ENCODE data around the gene CDK5RAP3.

DNA sequence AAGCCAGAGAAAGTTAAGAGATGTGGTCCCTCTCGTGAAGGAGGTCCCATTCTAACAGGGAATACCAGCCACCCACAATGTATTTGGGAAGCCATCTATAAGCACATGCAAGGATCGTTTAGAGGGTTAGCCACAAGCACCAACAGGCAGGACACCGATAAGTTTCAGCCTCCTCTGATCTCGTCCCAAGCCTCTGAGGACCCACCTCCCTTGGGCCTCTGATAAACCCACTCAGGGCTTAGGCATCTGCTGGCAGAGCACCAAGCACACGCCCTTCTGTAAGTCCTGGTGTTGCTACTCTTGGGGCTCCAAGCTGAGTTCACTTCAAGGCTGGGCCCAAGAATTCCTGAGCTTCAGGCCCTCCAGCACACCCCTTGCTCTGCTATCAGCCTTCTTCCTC, 35.0 kb upstream of the CDK5RAP3 start:
- TF ChIP-seq, protein P1, sequence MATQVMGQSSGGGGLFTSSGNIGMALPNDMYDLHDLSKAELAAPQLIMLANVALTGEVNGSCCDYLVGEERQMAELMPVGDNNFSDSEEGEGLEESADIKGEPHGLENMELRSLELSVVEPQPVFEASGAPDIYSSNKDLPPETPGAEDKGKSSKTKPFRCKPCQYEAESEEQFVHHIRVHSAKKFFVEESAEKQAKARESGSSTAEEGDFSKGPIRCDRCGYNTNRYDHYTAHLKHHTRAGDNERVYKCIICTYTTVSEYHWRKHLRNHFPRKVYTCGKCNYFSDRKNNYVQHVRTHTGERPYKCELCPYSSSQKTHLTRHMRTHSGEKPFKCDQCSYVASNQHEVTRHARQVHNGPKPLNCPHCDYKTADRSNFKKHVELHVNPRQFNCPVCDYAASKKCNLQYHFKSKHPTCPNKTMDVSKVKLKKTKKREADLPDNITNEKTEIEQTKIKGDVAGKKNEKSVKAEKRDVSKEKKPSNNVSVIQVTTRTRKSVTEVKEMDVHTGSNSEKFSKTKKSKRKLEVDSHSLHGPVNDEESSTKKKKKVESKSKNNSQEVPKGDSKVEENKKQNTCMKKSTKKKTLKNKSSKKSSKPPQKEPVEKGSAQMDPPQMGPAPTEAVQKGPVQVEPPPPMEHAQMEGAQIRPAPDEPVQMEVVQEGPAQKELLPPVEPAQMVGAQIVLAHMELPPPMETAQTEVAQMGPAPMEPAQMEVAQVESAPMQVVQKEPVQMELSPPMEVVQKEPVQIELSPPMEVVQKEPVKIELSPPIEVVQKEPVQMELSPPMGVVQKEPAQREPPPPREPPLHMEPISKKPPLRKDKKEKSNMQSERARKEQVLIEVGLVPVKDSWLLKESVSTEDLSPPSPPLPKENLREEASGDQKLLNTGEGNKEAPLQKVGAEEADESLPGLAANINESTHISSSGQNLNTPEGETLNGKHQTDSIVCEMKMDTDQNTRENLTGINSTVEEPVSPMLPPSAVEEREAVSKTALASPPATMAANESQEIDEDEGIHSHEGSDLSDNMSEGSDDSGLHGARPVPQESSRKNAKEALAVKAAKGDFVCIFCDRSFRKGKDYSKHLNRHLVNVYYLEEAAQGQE (IDR thresholded peaks at IDR 0.05; ENCODE audit: insufficient replicate concordance, low read depth), result no peak
- TF ChIP-seq SPI1 (IDR thresholded peaks at IDR 0.05; ENCODE audit: borderline replicate concordance, low read depth) (no peak), POLR2AphosphoS5 (IDR thresholded peaks at IDR 0.05; ENCODE audit: low read depth) (no peak)

All from HL-60 (cell line).